Transverse colon (tissue), 4 donors: Measurements from ENCODE around the gene GPC5. TPM values are rescaled to one million over a fixed set of nuclear protein-coding genes. Genes with fewer than 3 reads are reported as not detected.

Source experiments
- DNase-seq: peaks from one replicate; pipeline ENCODE4 v3.0.0-alpha.2; 2019
- H3K27ac ChIP-seq, 4 donors: fragments of 200-600 bp; sonication (generic); 2 replicates each; pipeline ENCODE4 v1.5.1; 2016 to 2018; ENCODE audit warnings: inconsistent platforms in 4 of 4
- H3K27me3 ChIP-seq: fragments of 200-600 bp; sonication (generic); 2 replicates; pipeline ENCODE4 v1.5.1; 2017; ENCODE audit warnings: inconsistent platforms
- H3K36me3 ChIP-seq, 4 donors: fragments of 200-600 bp; sonication (generic); 2 replicates each; pipeline ENCODE4 v1.5.1; 2017 to 2019; ENCODE audit warnings: inconsistent platforms in 4 of 4
- H3K4me1 ChIP-seq, 4 donors: fragments of 200-600 bp; sonication (generic); 2 replicates each; pipeline ENCODE4 v1.5.1; 2017 to 2020; ENCODE audit warnings: inconsistent platforms in 4 of 4
- H3K4me3 ChIP-seq, 4 donors: fragments of 200-600 bp; sonication (generic); 1 replicate in 1 of 4; 2 replicates in 3 of 4; pipeline versions ENCODE4 v1.5.1 to v1.6.1; 2017 to 2019; ENCODE audit warnings: inconsistent platforms in 4 of 4
- H3K9me3 ChIP-seq, 2 donors: fragments of 200-600 bp; sonication (generic); 2 replicates each; pipeline ENCODE4 v1.5.1; 2017 to 2019; ENCODE audit warnings: inconsistent platforms in 2 of 2
- EP300 ChIP-seq: sonication (generic); formaldehyde crosslinking; IDR thresholded peaks from one replicate; pipeline ENCODE4 v1.6.1; 2017; ENCODE audit warnings: antibody characterized with exemption, low read depth
- POLR2A ChIP-seq: fragments of 450-650 bp; IDR thresholded peaks from one replicate; pipeline ENCODE4 v1.6.1; 2016; ENCODE audit warnings: antibody characterized with exemption, mild to moderate bottlenecking, moderate library complexity
- POLR2AphosphoS5 ChIP-seq, 3 donors: sonication (generic); formaldehyde crosslinking; IDR thresholded peaks; one replicate each; pipeline ENCODE4 v1.6.1; 2016; ENCODE audit warnings: antibody characterized with exemption in 3 of 3
- WGBS, 2 donors: methylation state at CpG; one replicate each; pipeline ENCODE4 v1.1.5; 2018; ENCODE audit warnings: low coverage in 1 of 2; 5-methylcytosine and 5-hydroxymethylcytosine counted together
- in situ Hi-C, 4 donors: fragments of 200-750 bp; cut with MboI; loops; one replicate each; pipeline versions ENCODE4 v1.15.0 to v1.15.1; 2017; ENCODE audit warnings: low sequenced_read_pairs in 3 of 4, low pct_ligation_motif_present in 1 of 4, low pct_unique_long_range_greater_than_20kb in 1 of 4
- intact Hi-C: fragments of 100-400 bp; cut with DNase I; formaldehyde crosslinking; loops from one replicate; pipeline ENCODE4 v1.15.1; 2023; ENCODE audit warnings: low total_unique reads
- total RNA-seq, 4 donors: library from RNA; depleted of rRNA; stranded (reverse); fragments of >200 nt; gene quantifications; one replicate each; pipeline ENCODE4 v1.1.0, GENCODE V29; 2016
- TF ChIP-seq, protein P1 (sequence below), 5 experiments: fragments of 200-600 bp in 3 of 5; fragments of 450-650 bp in 2 of 5; sonication (generic) in 3 of 5; IDR thresholded peaks; 1 replicate in 2 of 5; 2 replicates in 3 of 5; pipeline ENCODE4 v1.5.1; 2016 to 2017; ENCODE audit warnings: antibody characterized with exemption in 5 of 5, inconsistent platforms in 3 of 5, mild to moderate bottlenecking in 2 of 5, moderate library complexity in 1 of 5

GPC5 gene
- total RNA-seq, 4 donors from 2014 or later: 0.48 to 1.4 TPM; not detected in 2

DNA sequence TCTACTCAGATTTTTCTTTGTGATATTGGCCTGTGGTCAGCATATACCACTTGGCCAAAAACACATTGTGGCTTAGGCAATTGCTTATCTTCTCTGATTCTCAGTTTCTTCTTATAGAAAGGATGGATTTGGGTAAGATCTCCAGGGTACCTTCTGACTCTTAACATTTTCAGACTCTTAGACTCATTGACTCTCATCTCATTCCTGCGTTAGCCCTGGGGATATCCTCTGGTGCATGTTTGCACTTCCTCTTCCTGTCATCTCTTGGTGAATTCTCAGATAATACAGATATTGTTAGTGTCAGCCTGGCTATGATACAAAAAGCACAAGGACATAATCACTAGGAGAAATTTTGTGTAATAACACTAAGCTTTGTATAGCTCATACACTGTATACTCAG, 1335.6 kb downstream of the GPC5 start:
- DNase-seq: no peak
- no peak for TF ChIP-seq EP300
- no peak for TF ChIP-seq POLR2AphosphoS5 (IDR thresholded peaks at IDR 0.05)
- TF ChIP-seq, protein P1, sequence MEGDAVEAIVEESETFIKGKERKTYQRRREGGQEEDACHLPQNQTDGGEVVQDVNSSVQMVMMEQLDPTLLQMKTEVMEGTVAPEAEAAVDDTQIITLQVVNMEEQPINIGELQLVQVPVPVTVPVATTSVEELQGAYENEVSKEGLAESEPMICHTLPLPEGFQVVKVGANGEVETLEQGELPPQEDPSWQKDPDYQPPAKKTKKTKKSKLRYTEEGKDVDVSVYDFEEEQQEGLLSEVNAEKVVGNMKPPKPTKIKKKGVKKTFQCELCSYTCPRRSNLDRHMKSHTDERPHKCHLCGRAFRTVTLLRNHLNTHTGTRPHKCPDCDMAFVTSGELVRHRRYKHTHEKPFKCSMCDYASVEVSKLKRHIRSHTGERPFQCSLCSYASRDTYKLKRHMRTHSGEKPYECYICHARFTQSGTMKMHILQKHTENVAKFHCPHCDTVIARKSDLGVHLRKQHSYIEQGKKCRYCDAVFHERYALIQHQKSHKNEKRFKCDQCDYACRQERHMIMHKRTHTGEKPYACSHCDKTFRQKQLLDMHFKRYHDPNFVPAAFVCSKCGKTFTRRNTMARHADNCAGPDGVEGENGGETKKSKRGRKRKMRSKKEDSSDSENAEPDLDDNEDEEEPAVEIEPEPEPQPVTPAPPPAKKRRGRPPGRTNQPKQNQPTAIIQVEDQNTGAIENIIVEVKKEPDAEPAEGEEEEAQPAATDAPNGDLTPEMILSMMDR (IDR thresholded peaks at IDR 0.05): no peak
- Histone ChIP-seq H3K9me3 (no peaks in the 10 kb centered on the region), H3K4me3 (no peak overlapping the region), H3K4me1 (no peaks in the 10 kb centered on the region), H3K27ac (no peak overlapping the region), H3K36me3 (no peaks in the 10 kb centered on the region), H3K27me3 (no peaks in the 10 kb centered on the region)
- intact Hi-C loops: no loop called here
- WGBS, 2 donors: 66 to 67% methylated on average over 1 of the region's 1 CpG
- in situ Hi-C loops: no loop called here

DNA sequence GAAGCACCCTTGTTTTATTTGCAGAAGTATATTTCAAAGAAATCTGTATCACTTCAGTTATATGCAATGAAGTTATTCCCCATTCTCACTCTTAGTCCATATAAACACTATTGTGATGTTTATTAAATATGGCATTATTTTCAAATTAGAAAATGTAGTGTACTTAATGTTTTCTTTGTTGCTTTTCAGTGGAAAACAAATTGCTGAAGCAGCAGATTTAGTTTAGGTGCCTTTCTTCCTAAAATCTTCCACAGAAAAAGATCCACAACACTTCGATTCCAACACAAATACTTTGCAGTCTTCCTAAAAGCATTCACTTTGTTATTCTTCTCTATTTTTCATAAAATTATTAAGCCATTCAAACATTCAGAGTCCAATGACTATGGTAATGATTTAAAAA, 1336.1 kb downstream of the GPC5 start:
- intact Hi-C loops (no loop called here), in situ Hi-C loops (no loop called here)
- no peak overlapping the region for H3K4me3 ChIP-seq

DNA sequence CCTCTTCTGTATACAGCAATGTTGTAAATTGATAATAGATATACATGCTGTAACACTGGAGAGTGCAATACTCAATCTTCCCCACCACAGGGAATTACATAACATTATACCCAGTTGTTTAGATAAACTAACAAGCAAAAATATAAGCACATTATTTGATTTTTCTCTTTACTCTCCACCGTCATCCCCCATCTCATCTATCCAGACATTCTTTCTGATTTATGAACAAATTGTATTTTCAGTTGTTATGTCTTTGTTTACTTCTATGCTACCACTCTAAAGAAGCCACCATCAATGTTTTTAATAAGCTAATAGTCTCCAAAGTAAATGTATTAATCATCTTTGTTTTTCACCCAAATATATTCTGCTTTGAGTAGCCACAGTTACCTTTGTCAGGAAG, 1337.5 kb downstream of the GPC5 start:
- H3K27me3 ChIP-seq: no peaks in the 10 kb centered on the region
- in situ Hi-C loops (no loop called here), intact Hi-C loops (no loop called here)
- no peak overlapping the region for H3K27ac ChIP-seq
- 69 to 86% methylated on average over 1 of the region's 1 CpG for WGBS, 2 donors
- H3K4me3 ChIP-seq: no peak overlapping the region
- no peaks in the 10 kb centered on the region for H3K4me1 ChIP-seq
- no peak for DNase-seq
- TF ChIP-seq, protein P1 (IDR thresholded peaks at IDR 0.05): no peak
- TF ChIP-seq POLR2AphosphoS5 (IDR thresholded peaks at IDR 0.05) (no peak), POLR2A (no peak), EP300 (no peak)
- H3K36me3 ChIP-seq: no peaks in the 10 kb centered on the region
- H3K9me3 ChIP-seq: no peaks in the 10 kb centered on the region

More for the DNA sequence above, 1336.1 kb downstream of the GPC5 start:
- no peak for TF ChIP-seq POLR2AphosphoS5 (IDR thresholded peaks at IDR 0.05)
- TF ChIP-seq, protein P1 (IDR thresholded peaks at IDR 0.05): no peak
- TF ChIP-seq EP300: no peak
- no peak for TF ChIP-seq POLR2A
- H3K4me1 ChIP-seq: no peaks in the 10 kb centered on the region
- H3K27me3 ChIP-seq: no peaks in the 10 kb centered on the region
- 56 to 71% methylated on average over 1 of the region's 1 CpG for WGBS, 2 donors
- no peaks in the 10 kb centered on the region for H3K36me3 ChIP-seq
- H3K9me3 ChIP-seq: no peaks in the 10 kb centered on the region
- H3K27ac ChIP-seq: no peak overlapping the region
- no peak for DNase-seq

DNA sequence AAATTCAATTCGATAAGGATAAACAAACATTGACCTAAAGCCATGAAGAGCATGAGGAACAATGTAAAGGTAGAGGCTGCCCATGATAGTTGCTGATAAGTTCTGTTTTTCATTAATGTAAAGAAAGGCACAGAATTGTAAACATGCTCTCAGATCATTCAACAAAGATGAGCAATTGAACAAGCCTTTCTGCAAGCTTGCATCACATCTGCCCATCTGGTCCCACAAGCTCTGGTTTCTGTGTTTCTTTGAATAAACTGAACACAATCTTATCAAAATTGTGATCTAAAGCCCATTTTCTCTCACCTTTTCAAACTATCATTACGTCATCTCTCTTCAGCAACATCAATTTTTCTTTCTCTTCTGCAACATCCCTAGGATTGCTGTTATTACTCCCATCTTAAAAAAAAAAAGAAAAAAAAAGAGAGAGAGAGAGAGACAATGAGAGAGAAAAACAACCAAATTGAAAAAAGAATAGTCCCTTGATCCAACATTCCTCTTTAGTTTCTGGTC, 1340.9 kb downstream of the GPC5 start:
- DNase-seq: no peak
- in situ Hi-C loops (no loop called here), intact Hi-C loops (no loop called here)
- H3K27me3 ChIP-seq: no peaks in the 10 kb centered on the region
- no peak overlapping the region for H3K27ac ChIP-seq
- no peaks in the 10 kb centered on the region for H3K9me3 ChIP-seq
- WGBS, 2 donors: 58 to 66% methylated on average over 2 of the region's 2 CpGs
- H3K4me3 ChIP-seq: no peak overlapping the region
- no peaks in the 10 kb centered on the region for H3K4me1 ChIP-seq
- H3K36me3 ChIP-seq: no peaks in the 10 kb centered on the region
- TF ChIP-seq EP300 (no peak), POLR2AphosphoS5 (IDR thresholded peaks at IDR 0.05) (no peak), POLR2A (no peak)
- TF ChIP-seq, protein P1 (IDR thresholded peaks at IDR 0.05): no peak
